Muscle layer of colon (tissue), 2 donors: ENCODE measurements around the gene RHOH.
"Not testable (repeated sequence)": the region's sequence is repeated elsewhere in the genome, so short reads cannot be mapped to it uniquely, and the experiment has no call there.

ENCODE experiments used
- H3K27ac ChIP-seq: one replicate; pipeline ENCODE4 v1.7.0; 2013; ENCODE audit warnings: low read depth, mild to moderate bottlenecking, low read length, moderate library complexity
- H3K27me3 ChIP-seq, 2 donors: one replicate each; pipeline ENCODE4 v1.7.0; 2013; ENCODE audit warnings: low read length in 2 of 2, mild to moderate bottlenecking in 2 of 2; ENCODE audit not compliant: insufficient read depth in 2 of 2, control insufficient read depth in 1 of 2
- H3K36me3 ChIP-seq: one replicate; pipeline ENCODE4 v1.7.0; 2013; ENCODE audit warnings: mild to moderate bottlenecking, low read length; ENCODE audit not compliant: insufficient read depth
- H3K4me1 ChIP-seq: one replicate; pipeline ENCODE4 v1.7.0; 2013; ENCODE audit warnings: mild to moderate bottlenecking, low read length; ENCODE audit not compliant: insufficient read depth
- H3K4me3 ChIP-seq, 2 donors: one replicate each; pipeline ENCODE4 v1.7.0; 2013; ENCODE audit warnings: low read length in 2 of 2, low read depth in 1 of 2, mild to moderate bottlenecking in 1 of 2, moderate library complexity in 1 of 2
- H3K9ac ChIP-seq: one replicate; pipeline ENCODE4 v1.7.0; 2013; ENCODE audit warnings: low read length
- H3K9me3 ChIP-seq: one replicate; pipeline ENCODE4 v1.7.0; 2013; ENCODE audit warnings: mild to moderate bottlenecking, low read length
- donor health status: abdominal sarcoma.
- donor health status: Adenocarcinoma of cecum.

The RHOH gene

DNA sequence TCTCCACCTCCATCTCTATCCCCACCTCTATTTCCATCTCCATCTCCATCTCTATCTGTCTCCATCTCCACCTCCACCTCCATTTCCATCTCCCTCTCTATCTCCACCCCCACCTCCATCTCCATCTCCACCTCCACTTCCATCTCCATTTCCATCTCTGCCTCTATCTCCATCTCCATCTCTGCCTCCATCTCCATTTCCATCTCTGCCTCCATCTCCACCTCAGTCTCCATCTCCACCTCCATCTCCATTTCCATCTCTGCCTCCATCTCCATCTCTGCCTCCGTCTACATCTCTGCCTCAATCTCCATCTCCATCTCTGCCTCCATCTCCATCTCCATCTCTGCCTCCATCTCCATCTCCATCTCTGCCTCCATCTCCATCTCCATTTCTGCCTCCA is 97.5 kb downstream of the RHOH start:
- Histone ChIP-seq H3K27me3 (no peaks in the 10 kb centered on the region), H3K4me1 (no peaks in the 10 kb centered on the region), H3K36me3 (no peaks in the 10 kb centered on the region), H3K27ac (no peak overlapping the region), H3K9me3 (no peaks in the 10 kb centered on the region), H3K9ac (no peak overlapping the region), H3K4me3 (no peak overlapping the region)

DNA sequence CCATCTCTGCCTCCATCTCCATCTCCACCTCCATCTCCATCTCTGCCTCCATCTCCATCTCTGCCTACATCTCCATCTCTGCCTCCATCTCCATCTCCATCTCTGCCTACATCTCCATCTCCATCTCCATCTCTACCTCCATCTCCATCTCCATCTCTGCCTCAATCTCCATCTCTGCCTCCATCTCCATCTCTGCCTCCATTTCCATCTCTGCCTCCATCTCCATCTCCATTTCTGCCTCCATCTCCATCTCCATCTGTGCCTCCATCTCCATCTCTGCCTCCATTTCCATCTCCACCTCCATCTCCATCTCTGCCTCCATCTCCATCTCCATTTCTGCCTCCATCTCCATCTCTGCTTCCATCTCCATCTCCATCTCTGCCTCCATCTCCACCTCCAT is 98.2 kb downstream of the RHOH start:
- H3K27me3 ChIP-seq, H3K9ac ChIP-seq, H3K9me3 ChIP-seq, H3K4me1 ChIP-seq, H3K4me3 ChIP-seq, H3K27ac ChIP-seq, H3K36me3 ChIP-seq: not testable (repeated sequence)

- no peaks in the 10 kb centered on the region for H3K27me3 ChIP-seq
These were observed 98.7 kb downstream of the RHOH start for GRCh38 chr4:40295572-40295971.

More at GRCh38 chr4:40295572-40295971, 98.7 kb downstream of the RHOH start:
- no peaks in the 10 kb centered on the region for H3K36me3 ChIP-seq
- no peaks in the 10 kb centered on the region for H3K9me3 ChIP-seq
- H3K4me3 ChIP-seq, result no peak overlapping the region
- H3K27ac ChIP-seq, result no peak overlapping the region
- H3K9ac ChIP-seq, result no peak overlapping the region
- no peaks in the 10 kb centered on the region for H3K4me1 ChIP-seq
